ENCODE data around the gene PTPRB. TPM values are rescaled to one million over a fixed set of nuclear protein-coding genes. Genes with fewer than 3 reads are reported as not detected.

PTPRB gene
- total RNA-seq, 1 experiment from 2014 or later = 43.2 TPM

DNA sequence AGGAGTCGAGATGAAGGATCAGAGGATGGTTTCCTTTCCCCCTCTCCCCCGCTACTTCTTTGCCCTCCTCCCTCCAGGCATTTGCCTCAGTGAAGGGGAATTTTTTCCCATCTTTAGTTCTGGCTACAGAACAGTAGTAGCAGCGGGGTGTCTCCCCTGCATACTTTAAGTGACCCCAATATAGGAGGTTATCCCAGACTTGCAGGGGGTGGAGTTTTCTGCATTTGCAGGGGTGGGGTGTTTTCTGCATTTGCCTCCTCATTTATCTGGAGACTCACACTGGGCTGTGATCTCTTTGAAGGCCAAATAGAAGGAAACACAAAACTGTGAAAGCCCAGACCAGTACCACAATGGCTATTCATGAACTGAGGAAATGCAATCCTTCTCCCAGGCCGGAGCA, 19.8 kb downstream of the PTPRB start:
- CTCF ChIA-PET = no interaction called here
- intact Hi-C loops (cut with micrococcal nuclease; ENCODE audit: unreplicated experiment) = no loop called here

DNA sequence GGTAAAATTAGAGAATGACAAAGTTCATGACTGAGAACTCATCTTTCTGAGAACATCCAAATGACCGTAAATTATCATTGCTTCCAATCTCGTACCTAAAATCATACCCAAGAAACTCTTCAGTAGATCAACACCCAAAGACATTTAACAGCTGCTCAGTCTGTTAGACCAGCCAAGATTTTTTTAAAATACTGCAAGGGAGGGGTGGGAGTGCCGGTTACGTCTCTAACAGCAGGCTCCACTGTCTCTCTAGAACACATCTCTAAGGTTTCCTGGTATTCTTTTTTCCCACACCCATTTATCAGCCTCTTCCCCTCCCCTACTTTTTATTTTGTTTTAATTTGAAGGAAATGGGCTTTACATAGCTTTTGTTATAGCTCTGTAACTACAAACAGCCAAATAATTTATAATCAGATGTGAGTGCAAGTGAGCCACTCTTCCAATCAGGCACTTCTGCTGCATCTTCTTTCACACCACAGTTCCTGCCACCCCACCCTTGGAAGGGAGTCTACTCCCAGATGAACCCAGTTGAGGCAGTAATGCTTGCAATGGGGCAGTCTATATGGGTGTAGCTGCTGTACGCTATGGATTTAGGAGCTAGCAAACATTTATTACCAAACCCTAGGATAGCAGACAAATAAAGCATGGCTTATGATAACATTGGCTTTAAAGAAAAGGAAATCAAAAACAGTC, 21.9 kb downstream of the PTPRB start:
- Mint-ChIP-seq H3K9me3 (ENCODE audit: low read depth, unreplicated experiment) (no peaks in the 10 kb centered on the region), H3K4me1 (ENCODE audit: low read depth, unreplicated experiment) (peaks cover 22% of the 10 kb centered on the region), H3K36me3 (ENCODE audit: insufficient read depth, unreplicated experiment) (peaks cover 5% of the 10 kb centered on the region), H3K27me3 (ENCODE audit: unreplicated experiment) (no peaks in the 10 kb centered on the region), H3K27ac (ENCODE audit: unreplicated experiment) (no peak overlapping the region), H3K4me3 (ENCODE audit: low read depth, unreplicated experiment) (no peak overlapping the region)
- CTCF ChIA-PET = no interaction called here
- DNase-seq = no peak
- BruUV-seq (replicated peaks) = no TSS peak
- TF ChIP-seq, protein P1, sequence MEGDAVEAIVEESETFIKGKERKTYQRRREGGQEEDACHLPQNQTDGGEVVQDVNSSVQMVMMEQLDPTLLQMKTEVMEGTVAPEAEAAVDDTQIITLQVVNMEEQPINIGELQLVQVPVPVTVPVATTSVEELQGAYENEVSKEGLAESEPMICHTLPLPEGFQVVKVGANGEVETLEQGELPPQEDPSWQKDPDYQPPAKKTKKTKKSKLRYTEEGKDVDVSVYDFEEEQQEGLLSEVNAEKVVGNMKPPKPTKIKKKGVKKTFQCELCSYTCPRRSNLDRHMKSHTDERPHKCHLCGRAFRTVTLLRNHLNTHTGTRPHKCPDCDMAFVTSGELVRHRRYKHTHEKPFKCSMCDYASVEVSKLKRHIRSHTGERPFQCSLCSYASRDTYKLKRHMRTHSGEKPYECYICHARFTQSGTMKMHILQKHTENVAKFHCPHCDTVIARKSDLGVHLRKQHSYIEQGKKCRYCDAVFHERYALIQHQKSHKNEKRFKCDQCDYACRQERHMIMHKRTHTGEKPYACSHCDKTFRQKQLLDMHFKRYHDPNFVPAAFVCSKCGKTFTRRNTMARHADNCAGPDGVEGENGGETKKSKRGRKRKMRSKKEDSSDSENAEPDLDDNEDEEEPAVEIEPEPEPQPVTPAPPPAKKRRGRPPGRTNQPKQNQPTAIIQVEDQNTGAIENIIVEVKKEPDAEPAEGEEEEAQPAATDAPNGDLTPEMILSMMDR (IDR thresholded peaks at IDR 0.05; ENCODE audit: unreplicated experiment) = no peak
- intact Hi-C loops (cut with micrococcal nuclease; ENCODE audit: unreplicated experiment) = no loop called here

More for the DNA sequence above, 19.8 kb downstream of the PTPRB start:
- Mint-ChIP-seq H3K36me3 (ENCODE audit: insufficient read depth, unreplicated experiment) (no peaks in the 10 kb centered on the region), H3K4me1 (ENCODE audit: low read depth, unreplicated experiment) (peaks cover 8% of the 10 kb centered on the region), H3K27me3 (ENCODE audit: unreplicated experiment) (no peaks in the 10 kb centered on the region), H3K27ac (ENCODE audit: unreplicated experiment) (no peak overlapping the region), H3K9me3 (ENCODE audit: low read depth, unreplicated experiment) (no peaks in the 10 kb centered on the region), H3K4me3 (ENCODE audit: low read depth, unreplicated experiment) (no peak overlapping the region)
- DNase-seq = no peak
- BruUV-seq (replicated peaks) = no TSS peak
- TF ChIP-seq, protein P1 (IDR thresholded peaks at IDR 0.05; ENCODE audit: unreplicated experiment) = no peak

GRCh38 chr12:70609739-70610491, 27.3 kb downstream of the PTPRB start:
- peak; percentile 62 for DNase-seq
- no TSS peak for BruUV-seq (replicated peaks)
- TF ChIP-seq, protein P1 (IDR thresholded peaks at IDR 0.05; ENCODE audit: unreplicated experiment) = no peak
- Mint-ChIP-seq H3K36me3 (ENCODE audit: insufficient read depth, unreplicated experiment) (peaks cover 31% of the 10 kb centered on the region), H3K27ac (ENCODE audit: unreplicated experiment) (peak overlapping the region; percentile 40), H3K27me3 (ENCODE audit: unreplicated experiment) (no peaks in the 10 kb centered on the region), H3K9me3 (ENCODE audit: low read depth, unreplicated experiment) (no peaks in the 10 kb centered on the region), H3K4me3 (ENCODE audit: low read depth, unreplicated experiment) (peak overlapping the region; percentile 62), H3K4me1 (ENCODE audit: low read depth, unreplicated experiment) (peaks cover 46% of the 10 kb centered on the region)
- intact Hi-C loops (cut with micrococcal nuclease; ENCODE audit: unreplicated experiment) = loop anchor here (5.0 kb wide), 1 partner anchor 37 kb away; no protein-coding TSS in a partner anchor
- CTCF ChIA-PET = interaction anchor here (0.5 to 0.9 kb wide), 2 partner anchors 20 to 31 kb away, joined by 4 to 6 read pairs; no protein-coding TSS in a partner anchor

- no TSS peak for BruUV-seq (replicated peaks)
- Mint-ChIP-seq H3K27me3 (ENCODE audit: unreplicated experiment) (no peaks in the 10 kb centered on the region), H3K36me3 (ENCODE audit: insufficient read depth, unreplicated experiment) (peaks cover 35% of the 10 kb centered on the region), H3K9me3 (ENCODE audit: low read depth, unreplicated experiment) (no peaks in the 10 kb centered on the region), H3K27ac (ENCODE audit: unreplicated experiment) (no peak overlapping the region), H3K4me1 (ENCODE audit: low read depth, unreplicated experiment) (peaks cover 48% of the 10 kb centered on the region), H3K4me3 (ENCODE audit: low read depth, unreplicated experiment) (peak overlapping the region; percentile 62)
- TF ChIP-seq, protein P1 (IDR thresholded peaks at IDR 0.05; ENCODE audit: unreplicated experiment) = no peak
- CTCF ChIA-PET = interaction anchor here (0.5 to 0.9 kb wide), 3 partner anchors 15 to 30 kb away, joined by 4 to 6 read pairs (median 4); no protein-coding TSS in a partner anchor
- intact Hi-C loops (cut with micrococcal nuclease; ENCODE audit: unreplicated experiment) = loop anchor here (5.0 kb wide), 1 partner anchor 38 kb away; no protein-coding TSS in a partner anchor
- DNase-seq = peak; percentile 20
Measured at GRCh38 chr12:70609203-70609602, 28.0 kb downstream of the PTPRB start.

All from Calu3 (cell line).